HG02970 (cell line): Measurements from ENCODE around the gene ROS1.

Experiments used
- ATAC-seq: cut with Tn5 transposase; IDR thresholded peaks from one replicate; pipeline ENCODE4 v1.9.1; 2021; ENCODE audit warnings: mild to moderate bottlenecking, moderate library complexity, moderate number of reproducible peaks; ENCODE audit not compliant: unreplicated experiment, low FRiP score

Gene ROS1

GRCh38 chr6:117327149-117328004, 98.4 kb downstream of the ROS1 start:
- ATAC-seq, result no peak

DNA sequence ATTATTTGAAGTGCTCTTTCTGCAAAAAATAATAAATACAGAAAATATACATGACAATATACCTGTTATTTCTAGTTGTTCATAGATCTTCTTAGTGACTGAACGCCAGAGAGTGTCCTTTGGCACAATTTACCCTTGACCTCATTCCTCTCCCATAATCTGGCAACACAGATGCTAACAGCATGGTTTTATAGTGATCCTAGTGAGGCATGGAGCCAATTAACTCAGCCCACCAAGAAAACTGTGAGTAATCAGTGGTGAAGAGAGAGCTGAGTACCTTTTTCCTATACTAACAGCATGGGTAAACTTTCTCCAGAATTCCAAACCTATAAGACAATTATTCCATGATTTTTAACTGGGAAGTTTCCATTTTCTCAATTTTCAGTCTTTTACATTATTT, 99.3 kb downstream of the ROS1 start:
- no peak for ATAC-seq

DNA sequence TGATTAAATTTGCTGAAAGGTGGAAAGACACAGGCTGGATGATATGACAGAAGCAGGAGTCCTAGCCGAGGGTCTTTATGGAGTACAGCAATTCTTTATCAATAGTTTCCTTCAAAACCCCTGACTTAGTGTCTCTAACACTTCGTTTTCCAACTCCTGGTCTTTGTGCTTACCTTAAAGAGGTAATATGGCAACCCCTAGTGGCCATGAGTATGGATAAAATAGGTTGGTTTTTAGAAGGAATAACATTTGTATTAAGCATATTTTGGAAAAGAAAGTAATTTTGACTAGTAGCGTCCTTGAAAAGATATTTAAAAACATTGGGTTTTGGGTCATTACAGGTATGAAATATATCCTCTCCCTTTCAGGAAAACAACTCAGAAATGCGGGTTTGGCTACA, 108.5 kb downstream of the ROS1 start:
- no peak for ATAC-seq

DNA sequence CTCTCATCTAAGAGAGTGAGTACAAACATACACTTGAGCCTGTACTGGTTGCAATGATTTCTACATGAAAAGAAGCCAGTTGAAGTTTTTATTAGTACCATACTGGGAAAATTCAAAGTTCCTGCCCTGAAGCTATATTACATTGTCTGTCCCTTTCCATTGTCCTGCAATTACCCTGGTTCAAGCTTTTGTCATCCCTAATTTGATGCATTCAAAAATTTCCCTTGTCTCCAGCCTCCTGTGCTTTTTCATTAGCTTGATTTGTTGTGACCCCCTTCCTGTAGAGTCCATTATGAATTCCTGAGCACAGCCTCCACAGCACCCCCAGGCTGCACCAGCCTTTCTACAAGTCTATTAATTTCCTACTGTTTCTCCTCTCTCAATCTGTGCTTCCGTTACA, 114.0 kb downstream of the ROS1 start:
- ATAC-seq, result no peak

DNA sequence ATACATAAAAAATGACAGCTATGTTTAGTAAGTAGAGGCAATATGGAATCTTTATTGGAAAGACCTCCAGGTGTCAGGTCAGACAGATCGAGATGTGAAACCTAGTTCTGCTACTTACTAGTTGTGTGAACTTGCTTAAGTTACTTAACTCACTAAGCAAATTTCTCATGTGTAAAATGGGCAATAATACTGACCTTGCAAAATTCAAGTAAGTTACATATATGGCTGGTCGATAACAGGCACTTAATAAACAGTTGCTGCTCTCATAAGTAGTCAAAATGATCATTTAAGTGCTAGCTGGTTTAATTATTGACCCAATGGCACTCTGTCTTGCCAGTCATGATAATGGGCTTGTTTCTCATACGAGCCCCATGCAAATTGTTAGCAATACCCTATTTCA, 114.4 kb downstream of the ROS1 start:
- ATAC-seq, result no peak

DNA sequence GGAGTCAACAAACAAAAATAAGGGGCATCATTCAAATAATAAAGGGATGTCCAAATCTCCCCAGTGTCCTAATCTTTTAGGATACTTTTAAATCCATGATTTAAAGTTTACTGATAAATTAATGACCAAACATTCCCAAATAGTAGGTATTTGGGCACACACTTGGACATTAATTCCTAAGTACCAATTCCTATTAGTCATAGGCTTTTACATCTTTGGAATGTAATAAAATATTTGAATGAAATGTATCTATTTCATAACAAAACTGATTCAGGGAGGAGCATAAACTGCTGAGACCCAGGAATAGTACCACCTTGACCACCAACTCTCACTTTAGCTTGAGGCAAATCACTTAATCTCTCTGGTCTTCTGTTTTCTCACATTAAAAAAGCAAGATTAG, 116.1 kb downstream of the ROS1 start:
- no peak for ATAC-seq

DNA sequence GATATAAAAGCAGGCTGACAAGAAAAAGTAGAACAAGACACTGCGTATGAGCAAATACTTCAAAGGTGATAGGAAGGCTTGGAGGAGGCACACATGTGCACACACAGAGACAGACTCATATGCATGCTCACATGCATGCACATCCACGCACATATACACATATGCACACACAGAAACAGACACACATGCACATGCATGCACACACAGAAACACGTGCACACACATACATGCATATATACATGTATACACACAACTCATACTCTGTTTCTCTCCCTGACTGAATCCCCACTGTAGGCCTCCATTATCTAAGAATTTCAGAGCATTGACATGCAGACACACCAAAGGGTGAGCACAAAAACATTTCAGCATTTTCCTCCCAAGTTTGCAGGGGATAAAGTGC, 116.7 kb downstream of the ROS1 start:
- ATAC-seq, result no peak

DNA sequence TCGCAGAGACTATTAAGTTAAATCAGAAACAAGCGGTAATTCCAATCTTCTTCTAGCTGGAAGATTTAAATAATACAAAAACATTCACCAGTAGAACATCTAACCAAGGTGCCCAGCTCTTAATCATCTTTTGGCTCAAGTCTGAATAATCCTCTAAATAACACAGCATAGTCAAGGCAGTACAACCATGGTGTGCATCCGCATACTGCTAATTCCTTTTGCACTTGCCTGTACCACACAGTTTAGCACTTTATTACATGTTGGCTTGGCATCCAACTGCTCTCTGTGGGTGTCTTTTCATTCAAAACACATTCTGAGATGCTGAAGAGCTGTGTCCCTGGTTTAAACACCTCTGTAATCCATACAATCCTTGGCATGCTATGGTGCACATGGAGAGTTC, 118.1 kb downstream of the ROS1 start:
- no peak for ATAC-seq

GRCh38 chr6:117306227-117306790, 119.4 kb downstream of the ROS1 start:
- no peak for ATAC-seq

- ATAC-seq, result no peak
Observed at GRCh38 chr6:117304446-117304845, 121.3 kb downstream of the ROS1 start.

- no peak for ATAC-seq
Observed at GRCh38 chr6:117303323-117303722, 122.4 kb downstream of the ROS1 start.

DNA sequence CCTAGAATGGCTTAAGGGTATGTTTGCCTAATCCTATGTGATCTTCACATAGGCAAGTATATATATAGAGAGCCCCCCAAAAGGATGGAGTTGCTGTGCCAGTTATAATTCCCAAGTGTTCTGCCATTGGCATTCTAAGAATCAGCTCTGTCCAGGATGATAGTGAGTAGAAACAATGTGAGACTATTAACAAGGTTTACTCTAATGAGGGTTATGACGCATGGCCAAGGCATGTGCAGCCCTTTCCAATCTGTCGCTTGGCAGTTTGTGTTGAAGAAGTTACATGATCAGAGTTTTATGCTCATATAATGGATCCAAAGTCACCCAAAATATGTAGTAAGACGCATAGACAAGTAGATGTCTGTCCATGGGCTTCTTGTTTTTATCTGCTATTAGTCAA, 126.8 kb downstream of the ROS1 start:
- ATAC-seq, result no peak

- ATAC-seq, result no peak
Observed at GRCh38 chr6:117290173-117290846, 135.4 kb downstream of the ROS1 start.

DNA sequence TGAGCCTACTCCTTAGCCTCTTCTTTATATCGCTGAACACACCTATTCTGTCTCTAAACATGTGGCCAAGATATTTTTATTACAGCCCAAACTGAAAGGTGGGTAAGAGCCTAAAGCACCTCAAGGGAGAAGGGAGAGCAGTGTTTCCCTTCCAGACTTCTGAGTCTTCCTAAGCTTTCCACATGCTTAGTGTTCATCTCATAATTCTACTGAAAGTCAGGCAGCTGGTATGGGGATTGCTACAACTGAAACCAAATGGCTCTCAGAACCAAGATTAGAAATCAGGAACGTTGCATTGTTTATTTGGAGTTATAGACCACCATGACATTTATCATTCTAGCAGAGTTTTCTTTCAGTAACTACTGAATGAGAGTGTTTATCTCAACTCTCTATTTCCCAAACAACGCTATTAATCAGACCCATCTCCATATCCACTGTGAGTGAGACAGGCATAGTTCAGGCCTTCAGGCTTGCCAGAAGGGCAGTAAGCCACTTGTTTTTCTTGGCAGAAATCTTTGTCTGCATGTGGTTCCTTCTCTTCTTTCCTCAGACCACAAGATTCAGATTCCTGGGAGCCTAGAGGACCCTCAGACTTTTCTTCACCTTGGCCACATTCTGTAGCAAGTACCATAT, 137.5 kb downstream of the ROS1 start:
- no peak for ATAC-seq

- no peak for ATAC-seq
Observed at GRCh38 chr6:117280922-117281321, 144.8 kb downstream of the ROS1 start.

- no peak for ATAC-seq
Observed at GRCh38 chr6:117276778-117277316, 148.9 kb downstream of the ROS1 start.

GRCh38 chr6:117275711-117276110, 150.0 kb downstream of the ROS1 start:
- ATAC-seq, result no peak

GRCh38 chr6:117275205-117275604, 150.5 kb downstream of the ROS1 start:
- no peak for ATAC-seq

GRCh38 chr6:117272891-117273290, 152.9 kb downstream of the ROS1 start:
- ATAC-seq, result no peak

- no peak for ATAC-seq
Observed at GRCh38 chr6:117272032-117272866, 153.5 kb downstream of the ROS1 start.
